OCI-LY1 (cell line): ENCODE measurements around the gene SLBP.

Experiments
- H2AFZ ChIP-seq: fragments of 200-600 bp; sonication (generic), shearing (Covaris generic); 2 replicates; pipeline ENCODE4 v1.6.0; 2014; ENCODE audit warnings: antibody characterized with exemption, mild to moderate bottlenecking, low read length
- H3F3A ChIP-seq: fragments of 200-600 bp; sonication (generic), shearing (Covaris generic); 2 replicates; pipeline ENCODE4 v1.6.0; 2014; ENCODE audit warnings: mild to moderate bottlenecking, antibody characterized with exemption, low read length, moderate library complexity; ENCODE audit not compliant: insufficient read depth
- H3K27ac ChIP-seq: fragments of 200-600 bp; sonication (generic); 2 replicates; pipeline ENCODE4 v1.5.1; 2014; ENCODE audit warnings: low read length, mixed run types, mild to moderate bottlenecking, low read depth; ENCODE audit not compliant: poor library complexity, severe bottlenecking
- H3K27me3 ChIP-seq: fragments of 200-600 bp; sonication (generic); 2 replicates; pipeline ENCODE4 v1.6.0; 2014; ENCODE audit warnings: antibody characterized with exemption, mild to moderate bottlenecking, low read length, moderate library complexity; ENCODE audit not compliant: insufficient read depth
- H3K36me3 ChIP-seq: fragments of 200-600 bp; sonication (generic); 2 replicates; pipeline ENCODE4 v1.6.1; 2014; ENCODE audit warnings: mild to moderate bottlenecking, antibody characterized with exemption, low read length, moderate library complexity, mixed read lengths; ENCODE audit not compliant: insufficient read depth
- H3K4me1 ChIP-seq: fragments of 200-600 bp; sonication (generic); 2 replicates; pipeline ENCODE4 v1.5.1; 2014; ENCODE audit warnings: mild to moderate bottlenecking, low read length, moderate library complexity; ENCODE audit not compliant: insufficient read depth, severe bottlenecking
- H3K4me2 ChIP-seq: fragments of 200-600 bp; sonication (generic), shearing (Covaris generic); 2 replicates; pipeline ENCODE4 v1.6.1; 2014; ENCODE audit warnings: low read length
- H3K4me3 ChIP-seq: fragments of 200-600 bp; sonication (generic); 2 replicates; pipeline ENCODE4 v1.5.1; 2014; ENCODE audit warnings: low read length, low read depth, mild to moderate bottlenecking, mixed read lengths; ENCODE audit not compliant: poor library complexity, severe bottlenecking
- H3K79me2 ChIP-seq: fragments of 200-600 bp; shearing (Covaris generic); 2 replicates; pipeline ENCODE4 v1.6.1; 2016; ENCODE audit warnings: mixed run types, low read length, mixed read lengths; ENCODE audit not compliant: insufficient read depth
- H3K9ac ChIP-seq: fragments of 200-600 bp; sonication (generic), shearing (Covaris generic); 2 replicates; pipeline ENCODE4 v1.6.1; 2014; ENCODE audit warnings: mild to moderate bottlenecking, low read length, mixed read lengths
- H3K9me2 ChIP-seq: fragments of 200-600 bp; sonication (generic), shearing (Covaris generic); 2 replicates; pipeline ENCODE4 v1.6.1; 2014; ENCODE audit warnings: low read depth, mild to moderate bottlenecking, low read length, mixed read lengths
- H3K9me3 ChIP-seq: fragments of 200-600 bp; shearing (Covaris generic); 2 replicates; pipeline ENCODE4 v1.6.1; 2014; ENCODE audit warnings: low read length, mixed read lengths
- H4K20me1 ChIP-seq: fragments of 200-600 bp; sonication (generic), shearing (Covaris generic); 2 replicates; pipeline ENCODE4 v1.6.0; 2016; ENCODE audit warnings: mild to moderate bottlenecking, low read length; ENCODE audit not compliant: insufficient read depth
- CTCF ChIP-seq: fragments of 200-600 bp; sonication (generic), shearing (Covaris generic); IDR thresholded peaks from 2 replicates; pipeline ENCODE4 v1.5.1; 2017; ENCODE audit warnings: mild to moderate bottlenecking, antibody characterized with exemption, low read length, moderate library complexity, mixed read lengths
- EZH2 ChIP-seq: fragments of 200-600 bp; sonication (generic), shearing (Covaris generic); IDR thresholded peaks from 2 replicates; pipeline ENCODE4 v1.8.0; 2017; ENCODE audit warnings: borderline replicate concordance, mixed run types, mild to moderate bottlenecking, antibody characterized with exemption, low read length, moderate library complexity, mixed read lengths

The SLBP gene

GRCh38 chr4:1655676-1656075 lies 56.4 kb downstream of the SLBP start:
- Histone ChIP-seq H3K36me3 (no peaks in the 10 kb centered on the region), H3K9ac (no peak overlapping the region), H3K4me3 (no peak overlapping the region), H3K4me1 (no peaks in the 10 kb centered on the region), H3K9me3 (no peaks in the 10 kb centered on the region), H3K4me2 (no peak overlapping the region), H4K20me1 (no peaks in the 10 kb centered on the region), H3K9me2 (no peaks in the 10 kb centered on the region), H3K27me3 (no peaks in the 10 kb centered on the region), H3F3A (no peaks in the 10 kb centered on the region), H3K79me2 (no peaks in the 10 kb centered on the region), H3K27ac (no peak overlapping the region), H2AFZ (no peak overlapping the region)
- no peak for TF ChIP-seq EZH2
- TF ChIP-seq CTCF: no peak

- no peak for TF ChIP-seq EZH2
- TF ChIP-seq CTCF: no peak
- no peak overlapping the region for H3K27ac ChIP-seq
- no peaks in the 10 kb centered on the region for H3K9me2 ChIP-seq
- no peaks in the 10 kb centered on the region for H3K36me3 ChIP-seq
- H3K9me3 ChIP-seq: no peaks in the 10 kb centered on the region
- no peak overlapping the region for H3K4me3 ChIP-seq
- H2AFZ ChIP-seq: no peak overlapping the region
- H4K20me1 ChIP-seq: no peaks in the 10 kb centered on the region
- no peaks in the 10 kb centered on the region for H3F3A ChIP-seq
- H3K4me1 ChIP-seq: no peaks in the 10 kb centered on the region
- no peaks in the 10 kb centered on the region for H3K27me3 ChIP-seq
- no peaks in the 10 kb centered on the region for H3K79me2 ChIP-seq
- H3K4me2 ChIP-seq: no peak overlapping the region
- no peak overlapping the region for H3K9ac ChIP-seq
These were observed 57.0 kb downstream of the SLBP start for GRCh38 chr4:1655081-1655480.

DNA sequence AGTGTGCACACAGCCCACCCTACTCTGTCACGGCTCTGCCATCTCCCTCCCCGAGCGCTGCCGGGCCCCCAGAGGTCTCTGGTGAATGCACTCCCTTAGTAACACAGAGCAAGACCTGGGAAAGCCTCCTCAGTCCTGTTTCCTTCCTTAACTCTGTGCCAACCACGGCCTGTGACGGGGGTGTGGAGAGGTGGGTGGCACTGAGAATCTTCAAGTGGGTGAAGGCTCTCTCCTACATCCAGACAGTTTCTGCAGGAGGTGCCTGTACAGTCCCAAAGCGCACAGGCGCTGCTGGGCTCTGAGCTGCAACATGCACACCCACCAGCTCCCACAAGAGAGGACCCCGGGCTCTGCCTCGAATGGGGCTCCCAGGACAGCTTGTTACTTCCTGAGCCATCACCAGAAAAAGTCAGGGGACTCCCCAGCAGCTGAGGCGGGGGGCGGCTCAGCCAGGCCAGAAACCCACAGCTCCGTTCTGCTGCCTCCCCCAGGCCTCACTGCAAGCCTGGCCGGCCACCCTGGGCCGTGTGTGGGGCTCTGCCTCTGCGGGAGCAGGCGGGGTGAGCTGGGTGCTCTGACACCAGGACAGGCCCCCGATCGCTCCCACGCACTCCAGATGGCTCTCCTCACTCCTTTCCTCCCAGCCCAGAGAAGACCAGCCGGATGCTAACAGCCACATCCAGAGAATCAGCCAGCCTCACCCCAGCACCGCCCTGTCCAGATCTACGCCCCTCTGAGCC lies 57.7 kb downstream of the SLBP start:
- Histone ChIP-seq H3F3A (no peaks in the 10 kb centered on the region), H2AFZ (no peak overlapping the region), H3K4me1 (no peaks in the 10 kb centered on the region), H3K27ac (no peak overlapping the region), H3K79me2 (no peaks in the 10 kb centered on the region), H3K9ac (no peak overlapping the region), H3K27me3 (no peaks in the 10 kb centered on the region), H3K4me2 (no peak overlapping the region), H3K4me3 (no peak overlapping the region), H3K36me3 (no peaks in the 10 kb centered on the region), H3K9me2 (no peaks in the 10 kb centered on the region), H3K9me3 (no peaks in the 10 kb centered on the region), H4K20me1 (no peaks in the 10 kb centered on the region)
- TF ChIP-seq CTCF (no peak), EZH2 (no peak)
